ENCODE measurements around the gene TPPP.

DNA sequence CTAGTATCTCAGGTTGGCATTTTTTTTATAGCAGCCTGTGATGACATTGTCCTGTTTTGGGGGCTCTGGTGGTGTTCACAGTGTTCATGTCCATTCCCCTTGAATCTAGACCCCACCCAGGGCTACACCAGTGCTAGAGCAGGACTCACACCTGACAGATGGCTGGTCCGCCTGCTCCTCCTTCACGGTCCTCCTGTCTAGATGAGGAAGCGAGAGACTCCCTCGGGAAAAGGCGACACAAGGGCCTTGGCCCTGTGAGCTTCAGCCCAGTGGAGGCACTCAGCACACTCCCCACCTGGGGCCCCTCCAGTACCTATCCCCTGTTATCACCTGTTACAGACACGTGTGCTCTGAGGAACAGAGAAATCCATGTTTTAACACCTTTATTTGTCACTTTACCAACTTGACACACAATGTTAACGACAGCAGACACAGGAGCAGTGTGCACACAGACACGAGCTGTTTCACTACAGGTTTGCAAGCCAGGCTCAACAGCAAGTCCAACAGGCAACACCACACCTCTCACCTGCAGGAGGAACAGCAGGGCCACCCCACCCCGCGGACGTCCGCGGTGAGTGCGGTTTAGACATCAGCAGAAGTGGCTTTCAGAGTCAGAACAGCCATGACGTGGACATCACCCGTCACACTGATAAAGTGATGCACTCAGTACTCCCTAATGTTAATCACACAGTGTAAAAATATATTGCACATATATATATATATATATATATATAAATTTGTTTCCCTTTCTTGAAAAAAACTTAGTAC lies 33.5 kb downstream of the TPPP start:
- no peak for TF ChIP-seq FOSL1 (IDR thresholded peaks at IDR 0.05; ENCODE audit: low read depth)
- TF ChIP-seq, protein P1, sequence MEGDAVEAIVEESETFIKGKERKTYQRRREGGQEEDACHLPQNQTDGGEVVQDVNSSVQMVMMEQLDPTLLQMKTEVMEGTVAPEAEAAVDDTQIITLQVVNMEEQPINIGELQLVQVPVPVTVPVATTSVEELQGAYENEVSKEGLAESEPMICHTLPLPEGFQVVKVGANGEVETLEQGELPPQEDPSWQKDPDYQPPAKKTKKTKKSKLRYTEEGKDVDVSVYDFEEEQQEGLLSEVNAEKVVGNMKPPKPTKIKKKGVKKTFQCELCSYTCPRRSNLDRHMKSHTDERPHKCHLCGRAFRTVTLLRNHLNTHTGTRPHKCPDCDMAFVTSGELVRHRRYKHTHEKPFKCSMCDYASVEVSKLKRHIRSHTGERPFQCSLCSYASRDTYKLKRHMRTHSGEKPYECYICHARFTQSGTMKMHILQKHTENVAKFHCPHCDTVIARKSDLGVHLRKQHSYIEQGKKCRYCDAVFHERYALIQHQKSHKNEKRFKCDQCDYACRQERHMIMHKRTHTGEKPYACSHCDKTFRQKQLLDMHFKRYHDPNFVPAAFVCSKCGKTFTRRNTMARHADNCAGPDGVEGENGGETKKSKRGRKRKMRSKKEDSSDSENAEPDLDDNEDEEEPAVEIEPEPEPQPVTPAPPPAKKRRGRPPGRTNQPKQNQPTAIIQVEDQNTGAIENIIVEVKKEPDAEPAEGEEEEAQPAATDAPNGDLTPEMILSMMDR (IDR thresholded peaks at IDR 0.05 in 2 of 3, conservative IDR thresholded peaks at IDR 0.05 in 1 of 3; ENCODE audit: borderline replicate concordance in 1 of 3, insufficient read depth in 1 of 3, low read depth in 2 of 3, low read length in 2 of 3) = no peak
- TF ChIP-seq, protein P2, sequence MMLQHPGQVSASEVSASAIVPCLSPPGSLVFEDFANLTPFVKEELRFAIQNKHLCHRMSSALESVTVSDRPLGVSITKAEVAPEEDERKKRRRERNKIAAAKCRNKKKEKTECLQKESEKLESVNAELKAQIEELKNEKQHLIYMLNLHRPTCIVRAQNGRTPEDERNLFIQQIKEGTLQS (IDR thresholded peaks at IDR 0.05) = no peak
